Suprapubic skin (tissue), 4 donors: ENCODE results near the gene MRPL11. TPM values are rescaled to one million over a fixed set of nuclear protein-coding genes. Genes with fewer than 3 reads are reported as not detected.
"Not testable (repeated sequence)": the region's sequence is repeated elsewhere in the genome, so short reads cannot be mapped to it uniquely, and the experiment has no call there.

Source experiments
- DNase-seq, 2 donors: peaks; one replicate each; pipeline ENCODE4 v3.0.0-alpha.2; 2019; ENCODE audit warnings: low spot score in 2 of 2
- H3K27ac ChIP-seq: fragments of 200-600 bp; sonication (generic); one replicate; pipeline ENCODE4 v1.5.1; 2019
- H3K27me3 ChIP-seq: fragments of 200-600 bp; sonication (generic); one replicate; pipeline ENCODE4 v1.5.1; 2019
- H3K36me3 ChIP-seq: fragments of 200-600 bp; sonication (generic); one replicate; pipeline ENCODE4 v1.5.1; 2019
- H3K4me1 ChIP-seq: fragments of 200-600 bp; sonication (generic); one replicate; pipeline ENCODE4 v1.5.1; 2019
- H3K4me3 ChIP-seq: fragments of 200-600 bp; sonication (generic); one replicate; pipeline ENCODE4 v1.5.1; 2019; ENCODE audit warnings: mild to moderate bottlenecking
- H3K9me3 ChIP-seq: fragments of 200-600 bp; sonication (generic); one replicate; pipeline ENCODE4 v1.5.1; 2019
- CTCF ChIP-seq, 2 donors: fragments of 200-600 bp in 1 of 2; fragments of 450-650 bp in 1 of 2; sonication (generic) in 1 of 2; IDR thresholded peaks; one replicate each; pipeline ENCODE4 v1.5.1; 2016 to 2019; ENCODE audit warnings: antibody characterized with exemption in 2 of 2, mild to moderate bottlenecking in 1 of 2, moderate library complexity in 1 of 2
- EP300 ChIP-seq: sonication (generic); formaldehyde crosslinking; IDR thresholded peaks from one replicate; pipeline ENCODE4 v1.6.1; 2017; ENCODE audit warnings: antibody characterized with exemption
- POLR2A ChIP-seq, 2 donors: fragments of 450-650 bp; IDR thresholded peaks; one replicate each; pipeline ENCODE4 v1.6.1; 2017; ENCODE audit warnings: antibody characterized with exemption in 2 of 2, mild to moderate bottlenecking in 2 of 2, moderate library complexity in 2 of 2
- POLR2AphosphoS5 ChIP-seq, 3 donors: sonication (generic); formaldehyde crosslinking; IDR thresholded peaks; one replicate each; pipeline ENCODE4 v1.6.1; 2017; ENCODE audit warnings: antibody characterized with exemption in 3 of 3
- WGBS: methylation state at CpG from one replicate; pipeline ENCODE4 v1.1.5; 2018; 5-methylcytosine and 5-hydroxymethylcytosine counted together
- total RNA-seq, 4 donors: library from RNA; depleted of rRNA; stranded (reverse); fragments of >200 nt; gene quantifications; one replicate each; pipeline ENCODE4 v1.1.0, GENCODE V29; 2016

Gene MRPL11
- total RNA-seq, 4 donors from 2014 or later = 22.0 to 42.0 (median 28.0) TPM

DNA sequence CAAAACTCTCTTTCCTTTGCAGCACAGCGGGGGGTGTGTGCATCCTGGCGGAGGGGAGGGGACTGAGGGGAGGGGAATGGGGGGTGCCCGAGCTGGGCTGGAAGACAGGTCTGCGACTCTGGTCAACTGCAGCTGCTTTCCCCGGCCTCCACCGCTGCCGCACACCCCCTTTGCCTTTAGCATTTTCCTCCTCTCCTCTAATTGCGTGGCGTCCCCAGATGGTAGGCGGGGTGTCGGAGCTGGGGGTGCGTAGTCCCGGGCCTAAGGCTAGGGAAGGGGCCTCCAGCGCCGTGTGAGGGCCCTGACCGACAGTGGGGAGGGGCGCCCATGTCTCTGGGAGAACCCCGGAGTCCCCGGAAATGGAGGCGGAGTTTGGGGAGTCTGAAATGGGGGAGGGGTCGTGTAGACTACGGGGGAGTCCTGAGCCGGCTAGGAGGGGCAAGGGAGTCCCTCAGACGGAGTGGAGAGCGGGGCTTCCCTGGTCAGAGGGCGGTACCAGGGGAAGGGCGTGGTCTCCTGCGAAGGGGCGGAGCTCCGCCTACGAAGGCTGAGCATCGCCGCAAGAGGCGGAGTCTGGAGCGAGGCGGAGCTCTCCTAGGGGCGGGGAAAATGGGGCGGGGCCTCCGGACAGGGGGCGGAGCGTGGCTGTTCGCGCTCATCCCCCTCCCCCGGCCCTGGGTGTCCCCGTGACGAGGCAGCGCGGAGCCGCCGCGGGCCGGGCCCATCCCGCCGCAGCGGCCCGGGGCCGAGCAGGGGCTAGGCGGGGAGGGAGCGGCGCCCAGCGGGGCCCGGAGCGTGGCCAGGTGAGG lies 27.8 kb upstream of the MRPL11 start, which contains the start of gene PELI3:
PELI3 (plus strand) TSS at position 681 of the 809 bp plus-strand sequence. CDS start 1,224 bp downstream, outside the sequence.
- H3K36me3 ChIP-seq = peaks cover 12% of the 10 kb centered on the region
- H3K9me3 ChIP-seq = no peaks in the 10 kb centered on the region
- no peaks in the 10 kb centered on the region for H3K27me3 ChIP-seq
- H3K4me3 ChIP-seq = peak within 1 kb of the TSS; percentile 78
- H3K4me1 ChIP-seq = peaks cover 22% of the 10 kb centered on the region
- peak within 1 kb of the TSS; percentile 71 for H3K27ac ChIP-seq
- peak; percentile 96 to 97 for DNase-seq
- TF ChIP-seq CTCF (IDR thresholded peaks at IDR 0.05) = no peak
- no peak for TF ChIP-seq POLR2AphosphoS5 (IDR thresholded peaks at IDR 0.05)
- no peak for TF ChIP-seq EP300
- no peak for TF ChIP-seq POLR2A (IDR thresholded peaks at IDR 0.05)
- WGBS = under 1% methylated on average over 27 of the region's 63 CpGs

DNA sequence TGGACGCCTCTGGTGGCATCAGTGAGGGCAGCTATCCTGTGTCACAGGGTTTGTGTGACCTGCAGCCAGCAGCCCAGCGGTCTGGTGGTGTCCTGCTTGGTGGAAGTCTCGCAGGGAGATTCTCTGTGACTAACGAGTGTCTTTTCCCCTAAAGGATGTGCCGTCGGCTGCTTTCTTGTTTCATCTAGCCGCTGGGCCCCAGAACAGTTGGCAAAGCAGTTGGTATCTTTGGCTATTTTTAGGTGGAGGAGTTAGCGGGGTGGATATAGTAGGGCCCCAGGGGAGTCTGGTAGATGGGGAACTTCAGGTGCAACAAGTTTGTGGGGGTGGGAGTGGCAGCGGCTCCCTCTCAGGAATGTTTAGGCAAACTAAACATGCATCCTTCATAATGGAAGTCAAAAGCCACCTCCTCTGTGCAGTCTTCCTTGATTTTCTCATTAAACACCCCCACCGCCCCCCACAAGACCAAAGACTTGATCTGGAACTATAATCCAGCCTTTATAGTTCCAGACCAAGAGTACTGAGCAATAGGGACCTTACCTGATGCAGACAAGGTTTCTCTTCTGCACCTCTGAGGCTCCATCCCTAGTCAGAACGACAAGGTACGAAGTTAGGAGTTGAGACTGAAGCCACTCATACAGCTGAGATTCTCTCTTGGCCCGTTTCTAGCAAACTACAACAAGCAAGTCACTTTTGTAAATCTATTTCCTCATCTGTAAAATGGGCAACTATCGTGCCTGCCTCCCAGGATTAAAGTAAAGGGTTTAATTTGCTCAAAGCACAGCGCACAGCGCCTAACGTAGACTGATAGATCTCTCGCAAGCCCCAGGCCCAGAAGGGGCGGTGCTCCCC lies 27.0 kb upstream of the MRPL11 start:
- no peak overlapping the region for H3K27ac ChIP-seq

DNA sequence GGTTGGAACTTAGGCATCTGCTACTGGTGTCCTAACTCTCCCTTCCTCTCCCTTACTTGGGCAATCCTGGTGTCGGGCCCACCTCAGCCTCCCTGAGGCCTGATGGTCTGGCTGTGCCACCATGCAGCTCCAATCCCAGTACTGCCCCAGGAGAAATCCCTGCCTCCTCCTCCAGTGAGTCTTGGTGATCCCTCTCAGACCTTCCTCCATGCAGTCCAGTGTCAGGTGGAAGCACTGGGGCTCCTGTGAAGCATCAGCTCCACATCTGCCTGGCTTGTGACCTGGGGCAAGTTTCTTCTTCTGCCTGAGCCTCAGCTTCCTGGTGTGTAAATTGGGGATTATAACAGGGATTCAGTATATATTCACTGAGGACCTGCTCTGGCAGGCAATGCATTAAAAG lies 26.3 kb upstream of the MRPL11 start:
- Histone ChIP-seq H3K27me3 (no peaks in the 10 kb centered on the region), H3K9me3 (no peaks in the 10 kb centered on the region), H3K27ac (no peak overlapping the region), H3K4me1 (peaks cover 22% of the 10 kb centered on the region), H3K4me3 (no peak overlapping the region), H3K36me3 (no peaks in the 10 kb centered on the region)
- TF ChIP-seq POLR2AphosphoS5 (IDR thresholded peaks at IDR 0.05) (no peak), EP300 (no peak), CTCF (IDR thresholded peaks at IDR 0.05) (no peak), POLR2A (IDR thresholded peaks at IDR 0.05) (no peak)
- no peak for DNase-seq
- 86% methylated on average over 1 of the region's 1 CpG for WGBS

More for the DNA sequence above, 27.0 kb upstream of the MRPL11 start:
- DNase-seq = no peak
- no peak for TF ChIP-seq CTCF (IDR thresholded peaks at IDR 0.05)
- no peak for TF ChIP-seq POLR2AphosphoS5 (IDR thresholded peaks at IDR 0.05)
- TF ChIP-seq EP300 = no peak
- TF ChIP-seq POLR2A (IDR thresholded peaks at IDR 0.05) = no peak
- peaks cover 4% of the 10 kb centered on the region for H3K36me3 ChIP-seq
- H3K9me3 ChIP-seq = no peaks in the 10 kb centered on the region
- no peaks in the 10 kb centered on the region for H3K27me3 ChIP-seq
- WGBS = 35% methylated on average over 19 of the region's 19 CpGs
- H3K4me3 ChIP-seq = peak overlapping the region; percentile 78
- H3K4me1 ChIP-seq = peaks cover 22% of the 10 kb centered on the region

DNA sequence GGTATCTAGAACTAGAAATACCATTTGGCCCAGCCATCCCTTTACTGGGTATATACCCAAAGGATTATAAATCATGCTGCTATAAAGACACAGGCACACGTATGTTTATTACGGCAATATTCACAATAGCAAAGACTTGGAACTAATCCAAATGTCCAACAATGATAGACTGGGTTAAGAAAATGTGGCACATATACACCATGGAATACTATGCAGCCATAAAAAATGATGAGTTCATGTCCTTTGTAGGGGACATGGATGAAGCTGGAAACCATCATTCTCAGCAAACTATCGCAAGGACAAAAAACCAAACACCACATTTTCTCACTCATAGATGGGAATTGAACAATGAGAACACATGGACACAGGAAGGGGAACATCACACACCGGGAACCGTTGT lies 25.5 kb upstream of the MRPL11 start:
- H3K36me3 ChIP-seq, H3K27ac ChIP-seq, H3K4me3 ChIP-seq, H3K9me3 ChIP-seq, H3K27me3 ChIP-seq, DNase-seq: not testable (repeated sequence)
- peaks cover 22% of the 10 kb centered on the region for H3K4me1 ChIP-seq
- 84% methylated on average over 5 of the region's 5 CpGs for WGBS

- no peak for DNase-seq
- no peaks in the 10 kb centered on the region for H3K9me3 ChIP-seq
- H3K36me3 ChIP-seq = no peaks in the 10 kb centered on the region
- peaks cover 18% of the 10 kb centered on the region for H3K4me1 ChIP-seq
- WGBS = 89% methylated on average over 3 of the region's 3 CpGs
- no peak overlapping the region for H3K27ac ChIP-seq
- TF ChIP-seq EP300 (no peak), POLR2A (IDR thresholded peaks at IDR 0.05) (no peak), CTCF (IDR thresholded peaks at IDR 0.05) (no peak), POLR2AphosphoS5 (IDR thresholded peaks at IDR 0.05) (no peak)
- no peaks in the 10 kb centered on the region for H3K27me3 ChIP-seq
- no peak overlapping the region for H3K4me3 ChIP-seq
These were observed 24.3 kb upstream of the MRPL11 start for GRCh38 chr11:66462911-66463310.
